Measurements from ENCODE around the gene MRGPRF.
"Not testable (repeated sequence)": the region's sequence is repeated elsewhere in the genome, so short reads cannot be mapped to it uniquely, and the experiment has no call there.

Gene MRGPRF

GRCh38 chr11:68987211-68987610 is 25.8 kb downstream of the MRGPRF start:
- no peak for DNase-seq (ENCODE audit: low read depth in 2 of 2)

- DNase-seq (ENCODE audit: low read depth in 2 of 2) = no peak
Measured at GRCh38 chr11:68983801-68984200, 29.2 kb downstream of the MRGPRF start.

GRCh38 chr11:68982134-68982533 is 30.9 kb downstream of the MRGPRF start:
- DNase-seq (ENCODE audit: low read depth in 2 of 2) = no peak

- no peak for DNase-seq (ENCODE audit: low read depth in 2 of 2)
Measured at GRCh38 chr11:68980776-68981065, 32.3 kb downstream of the MRGPRF start, which contains the start of gene MRGPRD. TSS of gene MRGPRD (minus strand) at chr11:68980986. CDS start at chr11:68980986, 0 bp downstream.

- no peak for DNase-seq (ENCODE audit: low read depth in 2 of 2)
Measured at GRCh38 chr11:68979931-68980775, 32.9 kb downstream of the MRGPRF start.

- DNase-seq (ENCODE audit: low read depth in 2 of 2) = no peak
Measured at GRCh38 chr11:68978931-68979594, 34.0 kb downstream of the MRGPRF start.

- no peak for DNase-seq (ENCODE audit: low read depth in 2 of 2)
Measured at GRCh38 chr11:68978626-68978930, 34.5 kb downstream of the MRGPRF start.

GRCh38 chr11:68977781-68978625 is 35.0 kb downstream of the MRGPRF start:
- no peak for DNase-seq (ENCODE audit: low read depth in 2 of 2)

GRCh38 chr11:68976563-68976962 is 36.5 kb downstream of the MRGPRF start:
- DNase-seq (ENCODE audit: low read depth in 2 of 2) = no peak

GRCh38 chr11:68976095-68976494 is 37.0 kb downstream of the MRGPRF start:
- no peak for DNase-seq (ENCODE audit: low read depth in 2 of 2)

GRCh38 chr11:68974421-68975194 is 38.4 kb downstream of the MRGPRF start:
- no peak for DNase-seq (ENCODE audit: low read depth in 2 of 2)

GRCh38 chr11:68973706-68974105 is 39.3 kb downstream of the MRGPRF start:
- DNase-seq (ENCODE audit: low read depth in 2 of 2) = not testable (repeated sequence)

- no peak for DNase-seq (ENCODE audit: low read depth in 2 of 2)
Measured at GRCh38 chr11:68973219-68973618, 39.8 kb downstream of the MRGPRF start.

- no peak for DNase-seq (ENCODE audit: low read depth in 2 of 2)
Measured at GRCh38 chr11:68970921-68971636, 42.0 kb downstream of the MRGPRF start.

- no peak for DNase-seq (ENCODE audit: low read depth in 2 of 2)
Measured at GRCh38 chr11:68969386-68969785, 43.7 kb downstream of the MRGPRF start.

- DNase-seq (ENCODE audit: low read depth in 2 of 2) = no peak
Measured at GRCh38 chr11:68968306-68969250, 44.5 kb downstream of the MRGPRF start.

- no peak for DNase-seq (ENCODE audit: low read depth in 2 of 2)
Measured at GRCh38 chr11:68966894-68967780, 45.9 kb downstream of the MRGPRF start.

- no peak for DNase-seq (ENCODE audit: low read depth in 2 of 2)
Measured at GRCh38 chr11:68965901-68966853, 46.9 kb downstream of the MRGPRF start.
